HEK293T (cell line): Measurements from ENCODE around the gene NPC1L1.

Source experiments
- BHLHE40 ChIP-seq: fragments of 450-650 bp; IDR thresholded peaks from 2 replicates; pipeline ENCODE4 v1.6.1; 2016; ENCODE audit warnings: mild to moderate bottlenecking, moderate library complexity, borderline replicate concordance
- CTBP1 ChIP-seq: fragments of 450-650 bp; IDR thresholded peaks from 2 replicates; pipeline ENCODE4 v1.6.1; 2016; ENCODE audit warnings: borderline replicate concordance
- FOXM1 ChIP-seq: fragments of 450-650 bp; IDR thresholded peaks from 2 replicates; pipeline ENCODE4 v1.6.1; 2017; ENCODE audit warnings: mild to moderate bottlenecking, borderline replicate concordance
- HDGF ChIP-seq: fragments of 450-650 bp; IDR thresholded peaks from 2 replicates; pipeline ENCODE4 v1.6.1; 2017; ENCODE audit warnings: antibody characterized with exemption, borderline replicate concordance
- NFRKB ChIP-seq: fragments of 450-650 bp; IDR thresholded peaks from 2 replicates; pipeline ENCODE4 v1.6.1; 2016; ENCODE audit warnings: mild to moderate bottlenecking, moderate library complexity
- SP1 ChIP-seq: fragments of 450-650 bp; IDR thresholded peaks from 2 replicates; pipeline ENCODE4 v1.6.1; 2017
- ZNF384 ChIP-seq: fragments of 450-650 bp; IDR thresholded peaks from 2 replicates; pipeline ENCODE4 v1.6.1; 2016

- TF ChIP-seq NFRKB (no peak), SP1 (no peak), CTBP1 (no peak), HDGF (no peak), BHLHE40 (no peak), ZNF384 (no peak), FOXM1 (no peak)
Measured at GRCh38 chr7:44590910-44591309, 49.8 kb upstream of the NPC1L1 start.
